ENCODE results near the gene FARSB. TPM values are rescaled to one million over a fixed set of nuclear protein-coding genes. Genes with fewer than 3 reads are reported as not detected.
"Not testable (repeated sequence)": the region's sequence is repeated elsewhere in the genome, so short reads cannot be mapped to it uniquely, and the experiment has no call there.

Gene FARSB
- total RNA-seq, 2 experiments from 2014 or later = 21.6 to 26.0 TPM

DNA sequence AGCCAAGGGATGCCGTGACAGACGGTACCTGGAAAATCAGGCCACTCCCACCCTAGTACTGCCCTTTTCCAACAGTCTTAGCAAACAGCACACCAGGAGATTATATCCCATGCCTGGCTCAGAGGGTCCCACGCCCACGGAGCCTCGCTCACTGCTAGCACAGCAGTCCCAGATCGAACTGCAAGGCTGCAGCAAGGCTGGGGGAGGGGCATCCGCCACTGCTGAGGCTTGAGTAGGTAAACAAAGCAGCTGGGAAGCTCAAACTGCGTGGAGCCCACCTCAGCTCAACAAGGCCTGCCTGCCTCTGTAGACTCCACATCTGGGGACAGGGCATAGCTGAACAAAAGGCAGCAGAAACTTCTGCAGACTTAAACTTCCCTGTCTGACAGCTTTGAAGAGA is 71.3 kb downstream of the FARSB start:
- DNase-seq, H3K4me3 Mint-ChIP-seq, POLR2A ChIA-PET, H3K9me3 Mint-ChIP-seq, CTCF ChIA-PET, H3K27ac Mint-ChIP-seq, H3K27me3 Mint-ChIP-seq, H3K4me1 Mint-ChIP-seq: not testable (repeated sequence)
- peaks cover 42% of the 10 kb centered on the region for H3K36me3 Mint-ChIP-seq (ENCODE audit: low read depth)

DNA sequence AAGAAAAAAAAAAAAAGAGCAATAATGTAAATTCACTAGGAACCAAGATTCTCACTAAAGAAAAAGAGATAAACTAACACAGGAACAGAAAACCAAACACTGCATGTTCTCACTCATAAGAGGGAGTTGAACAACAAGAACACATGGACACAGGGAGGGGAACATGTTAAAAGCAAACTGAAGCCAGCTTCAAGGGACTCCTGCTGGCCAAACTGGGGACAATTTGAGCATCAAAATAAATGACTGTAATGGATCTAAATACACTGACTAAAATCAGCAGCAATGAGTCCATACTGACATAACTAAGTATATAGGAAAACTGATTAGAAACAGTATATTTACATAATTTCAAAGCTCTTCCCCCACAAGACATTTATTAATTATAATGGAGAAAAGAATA is 73.0 kb downstream of the FARSB start:
- no peak for DNase-seq
- H3K36me3 Mint-ChIP-seq (ENCODE audit: low read depth) = peaks cover 34% of the 10 kb centered on the region
- peaks cover 2% of the 10 kb centered on the region for H3K9me3 Mint-ChIP-seq
- peaks cover 5% of the 10 kb centered on the region for H3K4me1 Mint-ChIP-seq
- ChIA-PET CTCF (no interaction called here), POLR2A (no interaction called here)
- H3K27me3 Mint-ChIP-seq = no peaks in the 10 kb centered on the region
- H3K4me3 Mint-ChIP-seq = no peak overlapping the region
- no peak overlapping the region for H3K27ac Mint-ChIP-seq

DNA sequence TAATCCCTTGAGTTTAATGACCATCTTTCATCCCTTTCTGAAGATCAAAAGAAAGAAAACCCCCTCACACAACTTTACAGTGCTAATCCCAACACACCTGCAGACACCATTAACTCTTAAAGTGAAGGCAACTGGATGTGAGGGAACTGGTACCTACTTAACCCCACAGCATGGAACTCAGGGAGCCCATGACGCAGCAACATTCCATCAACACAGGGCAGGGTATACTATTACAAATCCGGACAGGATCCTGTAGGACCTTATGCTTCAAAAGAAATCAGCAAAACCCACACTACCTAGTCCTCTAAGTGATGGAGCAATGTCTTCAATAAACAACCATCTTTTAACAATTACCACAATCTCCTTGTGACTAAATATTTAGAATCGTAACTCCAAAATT is 78.6 kb downstream of the FARSB start:
- H3K27me3 Mint-ChIP-seq = no peaks in the 10 kb centered on the region
- no peaks in the 10 kb centered on the region for H3K9me3 Mint-ChIP-seq
- CTCF ChIA-PET = no interaction called here
- peaks cover 10% of the 10 kb centered on the region for H3K36me3 Mint-ChIP-seq (ENCODE audit: low read depth)
- H3K27ac Mint-ChIP-seq = no peak overlapping the region
- POLR2A ChIA-PET = no interaction called here
- no peak for DNase-seq
- no peak overlapping the region for H3K4me3 Mint-ChIP-seq
- H3K4me1 Mint-ChIP-seq = peaks cover 15% of the 10 kb centered on the region

DNA sequence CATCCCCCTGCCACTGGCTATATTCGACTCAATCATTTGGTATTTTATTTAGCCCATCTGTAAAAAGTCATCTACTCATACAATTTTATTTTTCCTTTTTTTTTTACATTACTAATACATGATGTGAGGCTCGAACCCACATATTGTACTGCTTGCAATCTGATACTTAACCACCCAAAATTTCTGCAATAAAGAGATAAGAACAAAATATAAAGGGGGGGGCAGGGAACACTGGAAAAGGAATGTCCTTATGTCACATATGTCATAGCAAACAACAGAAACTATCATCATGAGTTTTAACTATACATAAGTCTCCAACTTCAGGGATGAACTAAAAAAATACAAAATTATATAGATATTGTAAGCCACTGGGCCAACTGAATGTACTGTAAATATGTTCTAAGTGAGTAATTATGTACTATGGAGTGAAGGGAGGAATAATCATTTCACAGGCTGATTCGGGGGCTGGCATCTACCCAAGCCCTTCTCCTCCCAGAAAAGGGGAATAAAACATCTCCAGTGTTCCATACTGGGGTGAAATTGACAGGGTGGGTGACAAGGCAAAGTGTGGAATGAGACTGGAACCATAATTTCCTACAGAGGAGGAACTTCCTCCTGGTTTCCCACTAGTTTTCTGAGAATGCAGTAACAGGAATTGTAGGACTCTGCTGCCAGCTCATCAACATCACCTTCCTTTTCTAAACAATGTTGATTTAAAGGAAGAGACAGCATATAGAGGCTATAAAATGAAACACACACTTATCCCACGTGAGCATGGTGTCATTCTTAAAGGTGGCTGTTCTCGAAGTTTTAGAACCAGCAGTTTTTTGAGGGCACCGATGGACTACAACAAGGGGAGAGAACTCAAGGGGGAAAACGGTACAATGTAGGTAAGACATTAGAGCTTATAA is 79.5 kb downstream of the FARSB start:
- POLR2A ChIA-PET = no interaction called here
- DNase-seq = no peak
- H3K27ac Mint-ChIP-seq = no peak overlapping the region
- H3K36me3 Mint-ChIP-seq (ENCODE audit: low read depth) = peaks cover 15% of the 10 kb centered on the region
- H3K9me3 Mint-ChIP-seq = no peaks in the 10 kb centered on the region
- CTCF ChIA-PET = no interaction called here
- no peak overlapping the region for H3K4me3 Mint-ChIP-seq
- no peaks in the 10 kb centered on the region for H3K27me3 Mint-ChIP-seq
- H3K4me1 Mint-ChIP-seq = peaks cover 15% of the 10 kb centered on the region

DNA sequence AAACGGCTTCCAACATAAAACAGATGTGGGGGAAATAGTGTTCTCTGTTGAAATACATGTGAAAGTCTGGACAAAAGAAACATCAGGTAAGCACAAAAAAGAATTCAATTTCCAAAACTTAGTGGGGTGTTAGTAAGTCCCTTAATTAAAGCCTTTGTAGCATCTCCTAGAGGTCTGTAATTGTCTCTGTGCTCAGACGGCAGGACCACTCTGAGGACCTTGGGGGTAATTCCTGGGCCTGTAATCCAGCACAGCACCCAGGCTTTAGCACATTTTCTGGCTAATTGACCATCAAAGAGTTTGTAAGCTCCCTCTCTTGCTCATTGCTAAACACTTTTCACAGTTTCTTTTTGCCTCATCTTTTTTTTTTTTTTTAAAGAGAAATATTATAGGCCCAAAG is 80.3 kb downstream of the FARSB start:
- no peak for DNase-seq
- Mint-ChIP-seq H3K27ac (no peak overlapping the region), H3K4me1 (peaks cover 12% of the 10 kb centered on the region), H3K4me3 (no peak overlapping the region), H3K27me3 (no peaks in the 10 kb centered on the region), H3K9me3 (no peaks in the 10 kb centered on the region), H3K36me3 (ENCODE audit: low read depth) (peaks cover 18% of the 10 kb centered on the region)
- ChIA-PET CTCF (no interaction called here), POLR2A (no interaction called here)

DNA sequence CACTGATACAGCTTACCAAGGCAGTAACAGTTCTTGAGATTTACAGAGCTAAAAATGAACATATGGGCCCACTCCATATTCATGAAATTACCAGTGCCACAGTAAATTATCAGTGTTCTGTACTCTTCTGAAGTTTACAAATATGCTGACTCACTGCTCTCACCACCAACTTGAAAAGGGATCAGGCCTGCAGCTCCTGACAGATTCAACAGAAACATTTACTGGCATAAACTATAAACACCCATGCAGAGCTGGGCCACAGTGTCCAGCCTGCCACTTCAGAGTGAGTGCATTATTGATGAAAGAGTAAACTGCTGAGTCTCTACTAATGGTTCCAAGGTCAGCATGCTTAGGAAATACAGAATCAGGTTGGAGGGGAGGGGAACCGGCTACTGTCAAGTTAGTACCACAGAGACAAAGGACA is 83.1 kb downstream of the FARSB start:
- peaks cover 21% of the 10 kb centered on the region for H3K36me3 Mint-ChIP-seq (ENCODE audit: low read depth)
- POLR2A ChIA-PET = no interaction called here

DNA sequence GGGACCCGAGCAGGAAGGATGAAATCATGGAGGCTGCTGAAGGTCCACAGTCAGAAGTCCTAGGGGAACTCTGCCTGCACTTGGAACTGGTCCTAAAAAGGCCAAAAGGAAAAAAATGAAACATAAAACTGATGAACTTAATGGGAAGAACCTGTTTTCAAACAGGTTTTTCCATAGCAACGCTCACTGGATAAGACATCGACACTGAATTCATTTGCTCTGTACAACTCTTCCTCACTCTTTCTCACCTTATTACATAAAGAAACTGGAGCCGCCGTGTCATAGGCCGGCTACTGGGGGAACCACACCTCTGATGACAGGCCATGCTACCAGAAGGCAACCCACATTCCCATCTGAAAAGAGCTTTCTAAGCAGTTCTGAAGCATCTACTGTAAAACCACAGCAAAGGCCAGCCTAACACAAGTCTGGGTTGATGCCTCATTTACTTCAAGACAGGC is 83.6 kb downstream of the FARSB start:
- H3K4me1 Mint-ChIP-seq = peaks cover 10% of the 10 kb centered on the region
- H3K27ac Mint-ChIP-seq = no peak overlapping the region
- no peaks in the 10 kb centered on the region for H3K27me3 Mint-ChIP-seq
- H3K36me3 Mint-ChIP-seq (ENCODE audit: low read depth) = peaks cover 21% of the 10 kb centered on the region
- no peak overlapping the region for H3K4me3 Mint-ChIP-seq
- CTCF ChIA-PET = interaction anchor here (1.3 kb wide), 1 partner anchor 11 kb away, joined by 3 read pairs; no protein-coding TSS in a partner anchor
- H3K9me3 Mint-ChIP-seq = no peaks in the 10 kb centered on the region
- DNase-seq = no peak
- POLR2A ChIA-PET = no interaction called here

More for the DNA sequence above, 83.1 kb downstream of the FARSB start:
- no peak for DNase-seq
- H3K4me3 Mint-ChIP-seq = no peak overlapping the region
- no peaks in the 10 kb centered on the region for H3K27me3 Mint-ChIP-seq
- H3K9me3 Mint-ChIP-seq = no peaks in the 10 kb centered on the region
- peak overlapping the region; percentile 61 for H3K27ac Mint-ChIP-seq
- peaks cover 10% of the 10 kb centered on the region for H3K4me1 Mint-ChIP-seq
- CTCF ChIA-PET = interaction anchor here (1.3 kb wide), 1 partner anchor 12 kb away, joined by 3 read pairs; no protein-coding TSS in a partner anchor

DNA sequence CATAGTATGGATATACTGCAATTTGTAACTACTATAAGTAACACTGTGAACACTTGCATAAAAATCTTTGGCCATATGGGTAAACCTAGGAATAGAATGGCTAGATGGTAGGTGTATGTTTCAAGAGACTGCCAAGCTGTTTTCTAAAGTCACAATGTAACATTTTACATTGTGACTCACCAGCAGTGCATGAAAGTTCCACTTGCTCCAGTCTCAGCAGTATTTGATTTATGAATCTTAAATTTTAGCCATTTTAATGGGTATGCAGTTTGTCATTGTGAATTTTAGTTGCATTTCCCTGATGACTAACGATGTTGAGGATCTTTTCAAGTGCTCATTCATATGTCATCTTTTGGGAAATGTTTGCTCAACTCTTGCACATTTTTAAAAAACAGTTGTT is 86.1 kb downstream of the FARSB start:
- Mint-ChIP-seq H3K4me1 (peaks cover 10% of the 10 kb centered on the region), H3K27me3 (no peaks in the 10 kb centered on the region), H3K36me3 (ENCODE audit: low read depth) (peaks cover 22% of the 10 kb centered on the region), H3K4me3 (no peak overlapping the region), H3K9me3 (no peaks in the 10 kb centered on the region), H3K27ac (no peak overlapping the region)
- ChIA-PET POLR2A (no interaction called here), CTCF (interaction anchor here (1.3 kb wide), 1 partner anchor 251 kb away, joined by 4 read pairs; no protein-coding TSS in a partner anchor)
- no peak for DNase-seq

DNA sequence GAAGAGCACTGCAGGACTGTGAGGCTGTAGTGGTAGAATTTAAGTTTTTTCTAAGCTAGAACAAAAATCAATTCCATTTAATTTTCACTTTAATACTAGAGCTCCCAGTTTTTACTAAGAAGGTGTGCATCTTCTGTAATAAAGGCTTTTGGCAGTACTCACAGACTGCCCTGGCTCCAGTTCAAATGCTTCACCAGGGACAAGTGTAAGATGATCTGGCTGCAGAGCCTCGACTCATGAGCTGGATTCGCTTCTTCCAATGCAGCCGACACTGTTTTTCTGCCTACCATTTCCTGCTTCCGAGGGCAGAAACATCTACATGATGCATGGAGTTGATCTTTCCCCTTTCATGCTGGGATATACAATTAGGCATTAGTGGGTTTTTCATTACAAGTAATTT is 87.0 kb downstream of the FARSB start:
- H3K27ac Mint-ChIP-seq = no peak overlapping the region
- H3K4me1 Mint-ChIP-seq = peaks cover 8% of the 10 kb centered on the region
- H3K36me3 Mint-ChIP-seq (ENCODE audit: low read depth) = peaks cover 19% of the 10 kb centered on the region
- ChIA-PET POLR2A (no interaction called here), CTCF (no interaction called here)
- H3K27me3 Mint-ChIP-seq = no peaks in the 10 kb centered on the region
- no peak overlapping the region for H3K4me3 Mint-ChIP-seq
- H3K9me3 Mint-ChIP-seq = no peaks in the 10 kb centered on the region
- DNase-seq = no peak

DNA sequence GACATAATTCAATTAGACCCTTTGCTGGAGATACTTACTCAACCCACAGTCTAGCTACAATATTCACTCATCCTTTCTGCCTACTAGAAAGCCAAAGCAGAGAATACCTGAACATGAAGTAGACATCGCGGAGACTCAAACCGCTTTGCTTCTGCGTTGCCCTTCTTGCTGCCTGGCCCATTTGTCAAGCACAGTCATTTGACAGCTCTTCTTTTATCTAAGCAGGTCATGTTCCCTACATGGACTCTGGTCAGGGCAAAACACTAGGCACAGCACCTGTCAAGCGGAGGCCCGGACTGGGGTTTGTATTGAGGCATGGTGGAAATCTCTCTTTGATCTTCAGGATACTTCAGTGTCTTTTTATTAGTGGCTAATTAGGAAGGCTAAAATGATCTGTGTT is 89.7 kb downstream of the FARSB start:
- no peak for DNase-seq
- Mint-ChIP-seq H3K4me3 (no peak overlapping the region), H3K36me3 (ENCODE audit: low read depth) (peaks cover 12% of the 10 kb centered on the region), H3K9me3 (no peaks in the 10 kb centered on the region), H3K27ac (no peak overlapping the region), H3K4me1 (no peaks in the 10 kb centered on the region), H3K27me3 (no peaks in the 10 kb centered on the region)
- ChIA-PET CTCF (interaction anchor here (0.8 kb wide), 1 partner anchor 48 kb away, joined by 3 read pairs; no protein-coding TSS in a partner anchor), POLR2A (no interaction called here)

DNA sequence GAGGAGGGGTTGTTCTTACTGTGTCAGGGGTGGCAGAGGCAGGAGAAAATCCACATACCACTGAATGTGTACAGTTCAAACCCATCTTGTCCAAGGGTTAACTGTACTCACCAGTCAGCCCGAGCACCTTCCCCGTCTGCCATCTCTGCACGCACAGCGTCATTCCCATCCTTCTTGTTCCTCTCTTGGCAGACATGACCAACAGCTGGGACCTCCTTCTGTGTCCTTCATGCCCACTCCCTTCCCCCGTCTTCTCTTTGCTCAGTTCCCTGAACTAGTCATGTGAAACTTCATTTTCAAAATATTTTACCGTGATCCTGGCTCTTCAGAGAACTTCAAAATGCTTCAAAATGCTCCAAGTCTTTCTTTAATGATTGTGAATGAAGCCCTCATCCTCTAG is 92.0 kb downstream of the FARSB start:
- ChIA-PET CTCF (interaction anchor here (0.6 kb wide), 1 partner anchor 14 kb away, joined by 3 read pairs; no protein-coding TSS in a partner anchor), POLR2A (no interaction called here)
- Mint-ChIP-seq H3K27ac (no peak overlapping the region), H3K4me1 (no peaks in the 10 kb centered on the region), H3K27me3 (no peaks in the 10 kb centered on the region), H3K4me3 (no peak overlapping the region), H3K9me3 (no peaks in the 10 kb centered on the region), H3K36me3 (ENCODE audit: low read depth) (peaks cover 6% of the 10 kb centered on the region)
- DNase-seq = no peak

DNA sequence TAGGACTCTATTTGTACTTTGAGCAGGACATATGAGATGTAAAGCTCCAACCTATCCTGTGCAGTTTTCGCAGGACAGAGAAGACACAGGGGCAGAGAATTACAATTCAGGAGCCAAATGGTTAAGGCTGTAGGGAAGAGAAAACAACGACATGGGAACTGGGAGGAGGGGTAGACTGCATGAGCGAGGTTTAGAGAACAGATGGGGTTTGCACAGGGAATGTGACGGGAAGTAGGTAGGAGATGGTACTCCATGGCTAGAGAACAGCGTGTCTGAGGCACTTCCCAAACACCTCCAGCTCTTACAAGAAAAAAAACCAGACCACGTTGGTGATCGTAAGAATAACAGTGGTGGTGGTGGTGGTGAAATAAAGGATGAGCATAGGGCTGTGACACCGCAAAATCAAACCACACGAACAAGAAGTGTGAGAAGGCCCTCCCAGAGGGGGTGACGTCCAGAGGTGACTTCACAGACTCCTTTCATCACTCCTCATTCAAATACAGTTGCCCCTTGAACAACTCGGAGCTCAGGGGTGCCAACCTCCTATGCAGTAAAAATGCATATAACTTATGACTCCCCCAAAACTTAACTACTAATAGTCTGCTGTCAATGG is 92.7 kb downstream of the FARSB start:
- H3K27ac Mint-ChIP-seq = no peak overlapping the region
- H3K4me1 Mint-ChIP-seq = no peaks in the 10 kb centered on the region
- POLR2A ChIA-PET = no interaction called here

More for the DNA sequence above, 92.7 kb downstream of the FARSB start:
- Mint-ChIP-seq H3K27me3 (no peaks in the 10 kb centered on the region), H3K9me3 (no peaks in the 10 kb centered on the region), H3K36me3 (ENCODE audit: low read depth) (peaks cover 5% of the 10 kb centered on the region), H3K4me3 (no peak overlapping the region)
- CTCF ChIA-PET = interaction anchor here (0.6 kb wide), 1 partner anchor 13 kb away, joined by 3 read pairs; no protein-coding TSS in a partner anchor
- DNase-seq = no peak

Measured in activated CD4-positive, alpha-beta T cell treated with anti-CD3 and anti-CD28 coated beads, Interleukin-2, amount 10 ng/mL, durations not matched to agents 7 days and 5 days (primary cell).